Midbrain (tissue), 1 donor: ENCODE results near the gene INSIG1.

Experiments
- DNase-seq: peaks from one replicate; lab custom pipeline; 2025; lab: John Stamatoyannopoulos, UW

Gene INSIG1

DNA sequence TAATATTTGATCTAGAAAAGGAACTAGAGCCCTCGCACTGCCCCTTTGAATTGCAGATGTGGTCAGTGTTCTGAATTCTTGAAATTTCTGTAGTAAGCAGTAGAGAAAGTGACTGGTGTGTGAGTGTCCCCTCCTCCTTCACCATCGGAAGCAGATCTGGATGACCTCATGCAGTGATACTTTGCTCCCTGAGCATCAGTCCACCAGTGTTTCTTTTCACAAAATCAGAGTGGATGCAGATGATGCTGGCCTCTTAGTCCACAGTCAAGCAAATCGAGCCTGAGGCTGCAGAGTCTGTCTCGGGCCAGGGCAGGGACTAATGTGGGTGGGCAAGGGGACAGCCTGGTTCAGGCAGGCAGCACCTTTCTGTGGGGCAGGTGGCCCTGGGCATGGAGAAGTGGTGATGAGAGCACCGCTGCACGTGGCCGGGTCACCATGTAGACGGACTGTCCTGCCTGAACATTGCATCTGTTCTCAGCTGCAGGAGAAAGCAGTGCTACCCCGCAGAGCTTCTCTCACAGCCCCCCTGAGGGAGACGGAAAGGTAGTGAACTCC, 5.4 kb downstream of the INSIG1 start:
- DNase-seq: no peak

GRCh38 chr7:155303897-155304296, 6.2 kb downstream of the INSIG1 start:
- DNase-seq: no peak

DNA sequence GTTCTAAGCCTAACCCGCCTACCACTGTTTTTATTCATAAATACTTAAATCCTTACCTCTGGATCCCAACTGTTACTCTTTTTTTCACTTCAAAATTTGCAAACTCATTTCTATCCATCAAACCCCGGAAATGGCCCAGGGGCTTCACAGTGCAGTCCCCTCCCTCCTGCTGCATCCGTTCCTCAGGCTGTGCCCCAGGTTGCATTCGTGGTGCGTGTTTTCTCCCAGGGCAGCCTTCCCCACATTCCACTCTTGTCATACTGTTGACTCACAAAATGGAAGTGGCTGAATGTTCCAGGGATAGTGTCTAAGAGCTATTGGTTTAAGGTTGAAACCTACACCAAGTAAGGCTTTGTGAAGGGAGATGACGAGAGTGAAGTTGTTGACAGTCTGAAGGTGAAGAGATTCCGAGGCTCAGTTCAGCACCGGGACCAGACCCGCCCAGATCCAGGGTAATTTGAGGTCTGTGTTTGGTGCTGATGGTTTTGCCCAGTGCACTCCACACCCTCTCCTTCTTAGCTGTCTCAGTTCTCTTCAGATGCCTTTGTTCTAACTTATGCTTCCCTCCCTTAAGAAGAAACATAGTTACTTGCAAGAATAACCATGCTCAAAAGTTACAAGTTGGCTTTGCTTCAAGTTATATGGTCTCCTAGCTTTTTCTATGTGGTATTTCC, 7.7 kb downstream of the INSIG1 start:
- no peak for DNase-seq

- no peak for DNase-seq
Observed at GRCh38 chr7:155306673-155307470, 9.2 kb downstream of the INSIG1 start.

DNA sequence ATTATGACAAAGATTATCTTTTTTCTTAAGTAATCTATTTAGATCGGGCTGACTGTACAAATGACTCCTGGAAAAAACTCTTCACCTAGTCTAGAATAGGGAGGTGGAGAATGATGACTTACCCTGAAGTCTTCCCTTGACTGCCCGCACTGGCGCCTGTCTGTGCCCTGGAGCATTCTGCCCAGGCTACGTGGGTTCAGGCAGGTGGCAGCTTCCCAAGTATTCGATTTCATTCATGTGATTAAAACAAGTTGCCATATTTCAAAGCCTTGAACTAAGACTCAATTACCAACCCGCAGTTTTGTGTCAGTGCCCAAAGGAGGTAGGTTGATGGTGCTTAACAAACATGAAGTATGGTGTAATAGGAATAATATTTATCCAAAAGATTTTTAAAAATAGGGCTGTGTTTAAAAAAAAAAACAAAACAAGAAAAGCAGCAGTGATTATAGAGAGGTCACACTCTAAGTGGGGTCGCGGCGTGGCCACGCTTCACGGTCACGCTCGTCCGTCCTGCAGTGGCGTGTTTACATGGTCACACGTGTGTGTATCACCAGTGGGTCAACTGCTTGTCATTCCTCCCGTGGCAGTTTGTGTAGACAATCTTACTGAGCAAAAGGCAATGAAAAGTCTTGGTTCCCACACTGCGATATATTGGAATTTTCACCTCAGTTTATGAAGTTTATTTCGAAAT, 10.8 kb downstream of the INSIG1 start:
- no peak for DNase-seq

DNA sequence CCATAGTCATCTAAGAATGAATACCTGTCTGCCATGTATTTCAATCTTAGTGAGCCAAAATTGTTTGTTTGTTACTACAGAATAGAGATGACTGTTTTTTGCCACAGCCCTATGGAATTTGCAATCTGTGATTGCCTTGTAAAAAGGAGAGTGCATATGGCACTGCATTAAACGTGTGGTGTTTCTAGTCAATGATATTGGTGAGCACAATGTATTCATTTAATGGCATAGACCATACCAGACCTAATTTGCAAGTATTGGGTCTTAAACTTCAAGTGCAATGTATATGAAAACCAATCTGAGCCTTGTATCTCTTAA, 11.3 kb downstream of the INSIG1 start:
- no peak for DNase-seq

GRCh38 chr7:155310425-155311114, 12.9 kb downstream of the INSIG1 start:
- no peak for DNase-seq

DNA sequence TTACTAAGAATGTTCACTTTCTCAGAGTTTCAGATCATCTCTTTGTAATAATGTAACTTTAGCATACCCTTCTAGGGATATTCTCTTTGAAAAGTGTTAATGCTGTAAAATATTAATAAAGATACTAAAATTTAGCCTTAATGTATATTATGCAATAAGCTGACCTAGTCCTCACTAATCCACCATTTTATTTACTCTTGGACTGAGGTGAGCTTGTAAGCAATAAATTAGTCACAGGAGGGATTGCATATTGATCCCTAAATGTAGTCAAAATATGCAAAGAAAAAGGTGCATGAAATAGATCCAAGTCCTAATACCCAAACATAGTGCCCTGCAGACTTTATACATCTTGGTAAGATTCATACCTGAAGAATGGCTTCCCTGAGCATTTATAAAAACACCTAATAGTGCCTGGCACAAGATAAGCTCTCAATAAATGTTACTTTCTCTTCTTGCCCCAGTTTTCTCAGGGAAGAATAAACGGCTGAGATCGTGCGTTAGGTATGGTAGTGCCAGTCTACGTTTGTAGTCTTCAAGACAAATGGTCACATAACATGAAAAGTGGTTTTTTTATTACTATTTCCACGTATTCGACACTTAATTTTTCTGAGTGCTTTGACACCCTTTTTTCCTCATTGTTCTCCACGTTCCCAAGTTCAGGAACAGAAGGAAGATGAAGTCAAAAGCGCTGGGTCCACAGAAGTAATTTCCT, 14.3 kb downstream of the INSIG1 start:
- DNase-seq: no peak

- no peak for DNase-seq
Observed at GRCh38 chr7:155312633-155313032, 15.0 kb downstream of the INSIG1 start.

DNA sequence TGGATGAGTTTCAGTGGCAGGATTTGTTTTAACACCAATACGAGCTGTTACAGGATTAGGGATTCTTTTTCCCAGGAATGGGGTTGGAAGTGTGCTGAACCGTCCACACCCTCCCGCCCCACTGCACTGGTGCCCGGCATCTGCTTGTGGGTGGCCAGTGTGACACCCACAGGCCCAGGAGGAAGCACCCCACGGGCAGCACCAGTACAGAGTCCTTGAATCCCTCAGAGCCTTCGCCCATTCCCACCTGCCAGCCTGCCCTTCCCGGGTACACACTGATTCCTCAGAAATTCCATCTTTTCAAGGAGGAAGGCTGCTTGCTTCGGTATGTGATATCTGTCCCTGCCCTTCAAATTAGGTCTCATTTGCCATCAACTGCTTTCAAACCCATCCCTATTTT, 15.4 kb downstream of the INSIG1 start:
- DNase-seq: no peak

GRCh38 chr7:155315977-155316376, 18.3 kb downstream of the INSIG1 start:
- DNase-seq: no peak

- no peak for DNase-seq
Observed at GRCh38 chr7:155316427-155317113, 18.9 kb downstream of the INSIG1 start.

DNA sequence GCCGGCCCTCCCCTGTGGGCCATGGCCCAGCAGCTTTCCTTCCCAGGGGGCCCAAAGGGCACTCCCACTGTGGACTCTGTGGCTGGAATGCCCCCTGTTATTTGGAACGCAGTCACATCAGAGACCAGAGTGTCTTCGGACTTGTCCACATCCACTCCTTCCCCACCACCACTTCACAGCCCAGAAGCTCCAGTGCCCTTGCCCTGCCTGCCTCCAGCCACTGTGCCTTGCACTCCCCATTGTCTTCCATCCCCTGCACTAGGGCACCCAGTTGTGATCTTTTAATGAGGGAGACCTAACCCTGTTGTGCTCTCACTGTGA, 19.4 kb downstream of the INSIG1 start:
- no peak for DNase-seq

GRCh38 chr7:155318245-155318644, 20.6 kb downstream of the INSIG1 start:
- DNase-seq: no peak

GRCh38 chr7:155322530-155322929, 24.9 kb downstream of the INSIG1 start:
- no peak for DNase-seq

- DNase-seq: no peak
Observed at GRCh38 chr7:155323001-155323638, 25.4 kb downstream of the INSIG1 start.

- DNase-seq: no peak
Observed at GRCh38 chr7:155324012-155324917, 26.6 kb downstream of the INSIG1 start.

DNA sequence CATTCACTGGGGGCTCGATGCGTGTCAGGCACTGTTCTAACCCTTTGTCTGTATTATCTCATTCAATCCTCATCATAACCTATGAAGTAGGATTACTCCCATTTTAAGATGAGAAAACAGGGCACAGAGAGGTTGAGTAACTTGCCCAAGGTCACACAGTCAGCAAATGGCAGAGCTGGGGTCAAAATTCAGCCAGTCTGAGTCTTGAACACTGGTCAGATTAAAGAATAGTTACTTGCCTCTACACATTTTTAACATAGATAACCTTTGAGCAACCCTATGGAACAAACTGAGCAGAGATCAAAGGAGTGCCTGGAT, 27.2 kb downstream of the INSIG1 start:
- no peak for DNase-seq

GRCh38 chr7:155326385-155326784, 28.7 kb downstream of the INSIG1 start:
- no peak for DNase-seq
